SK-N-MC (cell line): Measurements from ENCODE around the gene LCE1F.

ENCODE experiments used
- EZH2 ChIP-seq: fragments of 200-600 bp; sonication (generic); IDR thresholded peaks from one replicate; pipeline ENCODE4 v1.6.1; 2017; ENCODE audit warnings: antibody characterized with exemption
- FOXP2 ChIP-seq: optimal IDR thresholded peaks from 2 replicates; pipeline ENCODE3; 2011; ENCODE audit warnings: mild to moderate bottlenecking, moderate library complexity; ENCODE audit not compliant: insufficient read depth; ENCODE audit errors: extremely low read length, control extremely low read depth
- POLR2AphosphoS5 ChIP-seq: IDR thresholded peaks from 2 replicates; pipeline ENCODE4 v1.6.1; 2012; ENCODE audit warnings: mild to moderate bottlenecking, low read depth, low read length, borderline replicate concordance

GRCh38 chr1:152777510-152778137 is 2.7 kb downstream of the LCE1F start:
- TF ChIP-seq EZH2 (no peak), POLR2AphosphoS5 (no peak), FOXP2 (no peak)
